Stimulated activated CD4-positive, alpha-beta T cell treated with anti-CD3 and anti-CD28 coated beads, TNF-alpha, amount 100 ng/mL, for 24 hours (primary cell): ENCODE measurements around the gene TRPM3.
"Not testable (repeated sequence)": the region's sequence is repeated elsewhere in the genome, so short reads cannot be mapped to it uniquely, and the experiment has no call there.

Experiments
- DNase-seq, 3 experiments: peaks; one replicate each; pipeline ENCODE4 v3.0.0-alpha.2; 2020; ENCODE audit warnings: low read depth in 3 of 3

TRPM3 gene

GRCh38 chr9:70760228-70760627 is 361.2 kb downstream of the TRPM3 start:
- no peak for DNase-seq

- no peak for DNase-seq
These were observed 368.1 kb downstream of the TRPM3 start for GRCh38 chr9:70753311-70753710.

DNA sequence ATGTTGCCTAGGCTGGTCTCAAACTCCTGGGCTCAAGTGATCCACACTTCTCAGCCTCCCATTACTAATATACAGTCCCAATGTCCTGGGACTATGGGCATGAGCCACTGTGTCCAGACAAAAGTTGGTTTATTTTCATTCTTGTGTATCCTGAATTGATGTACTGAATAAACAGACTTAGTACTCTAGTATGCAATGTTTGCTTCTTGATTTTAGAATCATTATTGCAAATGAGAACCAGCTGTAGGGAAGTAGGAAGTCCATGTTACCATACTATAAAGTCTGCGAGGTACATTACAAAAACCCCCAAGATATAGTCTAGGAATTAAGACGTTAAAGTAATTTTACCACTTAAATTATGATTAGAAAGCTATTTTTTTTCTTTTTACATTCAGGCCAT is 372.4 kb downstream of the TRPM3 start:
- no peak for DNase-seq

- no peak for DNase-seq
These were observed 374.1 kb downstream of the TRPM3 start for GRCh38 chr9:70747261-70747718.

DNA sequence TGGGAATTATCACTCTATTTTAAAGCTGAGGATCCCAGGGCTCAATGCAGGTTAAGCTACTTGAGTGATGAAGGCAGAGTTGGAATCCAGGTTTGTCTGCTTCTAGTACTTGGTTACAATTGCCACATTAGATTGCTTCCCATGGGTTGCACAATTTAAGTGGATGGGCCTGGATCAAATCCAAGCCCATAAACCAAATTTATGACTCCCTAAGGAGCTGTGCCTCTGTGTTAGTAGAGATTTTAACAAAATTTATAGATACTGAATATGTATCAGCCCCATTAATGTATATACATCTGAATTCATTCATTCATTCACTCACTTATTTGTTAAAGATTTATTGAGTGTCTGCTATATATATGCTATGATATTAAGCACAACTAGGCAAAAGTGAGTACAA is 374.7 kb downstream of the TRPM3 start:
- no peak for DNase-seq

DNA sequence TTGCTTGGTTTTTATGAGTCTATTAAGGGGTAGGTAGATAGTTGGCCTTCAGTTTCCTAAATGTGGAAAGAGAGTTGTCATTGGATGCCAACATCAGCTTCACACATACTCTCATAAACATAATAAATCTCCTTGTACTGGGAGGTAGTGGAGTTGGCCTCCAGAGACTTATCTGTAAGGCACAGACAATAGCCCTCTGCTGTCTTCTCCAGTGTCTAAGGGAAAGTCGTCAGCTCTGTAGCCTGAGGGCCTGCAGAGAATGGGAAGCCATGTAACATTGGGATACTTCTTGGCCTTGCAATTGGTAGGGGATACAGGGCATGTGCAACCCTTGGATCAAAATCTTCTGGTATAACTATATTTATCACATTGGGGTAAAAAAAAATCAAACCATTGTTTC is 375.1 kb downstream of the TRPM3 start:
- no peak for DNase-seq

DNA sequence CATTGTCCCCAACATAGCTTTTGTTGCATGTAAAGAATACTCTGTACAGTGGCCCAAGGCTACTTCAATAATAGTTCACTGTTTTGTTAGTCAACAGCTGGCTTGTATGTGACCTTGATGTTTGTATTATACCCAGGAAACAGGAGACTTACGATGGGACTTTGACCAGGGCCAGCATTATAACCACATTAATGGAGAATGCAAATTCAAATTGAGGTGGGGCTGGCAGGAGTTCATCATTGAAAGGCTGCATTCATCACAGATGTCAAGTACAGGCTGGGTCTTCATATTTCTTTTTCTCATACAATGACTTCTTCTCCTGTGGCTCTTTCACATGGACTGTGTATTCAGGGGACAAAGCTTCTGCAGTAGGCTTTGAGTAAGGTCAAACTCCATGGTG is 396.6 kb downstream of the TRPM3 start:
- DNase-seq: not testable (repeated sequence)

DNA sequence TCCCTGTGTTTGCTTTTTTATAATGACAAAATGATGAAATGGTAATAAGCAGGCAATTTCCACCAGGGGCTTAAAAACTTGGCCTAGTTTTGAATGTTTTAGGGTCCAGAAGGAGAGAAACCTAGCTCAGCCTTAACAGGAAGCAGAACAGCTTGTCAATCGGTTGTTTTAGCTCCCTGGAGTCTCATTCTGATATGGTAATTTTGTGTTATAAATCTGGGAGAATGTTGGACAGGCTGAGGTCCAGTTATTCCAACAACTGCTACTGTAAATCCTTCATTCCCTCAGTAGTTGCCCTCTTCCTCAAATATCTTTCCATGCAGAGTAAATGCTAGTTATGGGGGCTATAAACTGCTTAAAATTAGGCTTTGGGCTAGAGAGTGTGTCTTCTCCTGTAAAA is 397.4 kb downstream of the TRPM3 start:
- DNase-seq: not testable (repeated sequence)

- not testable (repeated sequence) for DNase-seq
These were observed 414.6 kb downstream of the TRPM3 start for GRCh38 chr9:70706797-70707196.

DNA sequence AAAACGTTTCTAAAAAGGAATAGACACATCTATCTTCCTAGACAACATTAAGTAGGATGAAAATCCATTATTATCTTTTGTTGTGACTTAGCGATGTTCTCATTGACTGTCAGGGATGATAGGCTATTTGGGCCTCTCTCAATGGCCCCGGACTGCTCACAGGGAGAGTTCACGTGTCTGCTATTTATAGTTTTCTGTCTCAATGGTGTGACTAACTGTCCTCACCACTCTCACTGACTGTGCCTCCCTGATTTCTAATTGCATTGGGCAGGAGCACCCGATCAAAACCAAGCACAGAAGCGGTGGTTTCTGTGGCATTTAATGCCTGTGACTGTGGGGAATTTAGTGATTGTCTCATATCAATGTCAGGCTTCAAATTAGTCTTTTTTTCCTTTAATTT is 420.3 kb downstream of the TRPM3 start:
- no peak for DNase-seq

- DNase-seq: no peak
These were observed 424.6 kb downstream of the TRPM3 start for GRCh38 chr9:70696694-70697335.

DNA sequence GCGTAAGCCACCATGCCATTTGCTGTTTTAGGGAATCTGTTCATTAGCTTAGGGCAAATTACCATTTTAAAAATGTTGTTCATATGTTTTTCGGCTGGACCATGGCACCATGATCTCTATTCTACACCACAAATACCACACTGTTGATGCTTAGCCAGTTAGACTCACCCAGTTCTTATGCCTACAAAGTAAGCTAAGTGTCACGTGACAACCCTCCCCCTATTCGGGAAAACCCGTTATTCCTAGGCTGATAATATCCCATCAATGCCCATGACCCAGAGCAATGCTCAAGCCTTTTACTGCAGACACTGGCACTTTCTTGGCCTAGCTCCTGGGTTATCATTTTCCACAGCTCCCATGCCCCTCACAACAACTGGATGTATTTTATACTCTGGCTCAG is 426.7 kb downstream of the TRPM3 start:
- no peak for DNase-seq

- no peak for DNase-seq
These were observed 428.2 kb downstream of the TRPM3 start for GRCh38 chr9:70693186-70693585.

DNA sequence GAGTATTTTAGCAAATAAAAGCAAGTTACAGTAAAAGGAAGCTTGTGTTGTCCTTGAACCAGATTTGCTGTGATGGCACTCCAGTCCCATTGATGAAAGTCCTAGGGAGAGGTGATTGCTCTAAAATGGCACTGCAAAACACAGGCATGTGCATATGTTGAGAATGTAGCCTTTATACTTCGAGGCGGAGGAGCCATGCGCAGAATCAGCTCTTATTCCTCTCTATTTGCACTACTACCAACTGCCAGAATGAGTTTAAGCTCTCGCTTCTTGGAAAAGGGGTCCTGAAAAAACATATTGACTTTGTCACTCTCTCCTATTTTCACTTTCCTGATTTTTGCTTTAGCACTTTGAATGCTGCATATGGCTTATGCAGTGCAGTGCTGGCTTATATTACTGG is 429.0 kb downstream of the TRPM3 start:
- no peak for DNase-seq

- no peak for DNase-seq
These were observed 432.7 kb downstream of the TRPM3 start for GRCh38 chr9:70688704-70689103.

DNA sequence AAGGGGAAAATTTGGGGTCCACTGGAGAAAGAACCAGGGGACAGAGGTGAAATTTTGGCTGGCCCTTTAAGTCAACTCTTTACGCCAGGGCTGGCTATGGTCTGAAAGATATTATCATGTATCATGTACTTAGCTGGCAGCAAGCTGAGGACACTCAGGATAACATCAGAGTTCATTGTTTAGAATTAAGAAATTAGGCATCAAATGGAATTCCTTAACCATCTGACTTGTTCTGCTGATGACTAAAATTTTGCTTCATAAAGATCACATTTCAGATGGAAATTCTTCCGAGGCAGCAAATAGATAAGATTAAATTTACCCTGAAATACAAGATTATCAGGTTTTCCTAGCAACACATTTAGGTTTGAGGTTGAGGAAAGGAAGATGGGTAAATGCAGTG is 437.6 kb downstream of the TRPM3 start:
- no peak for DNase-seq

DNA sequence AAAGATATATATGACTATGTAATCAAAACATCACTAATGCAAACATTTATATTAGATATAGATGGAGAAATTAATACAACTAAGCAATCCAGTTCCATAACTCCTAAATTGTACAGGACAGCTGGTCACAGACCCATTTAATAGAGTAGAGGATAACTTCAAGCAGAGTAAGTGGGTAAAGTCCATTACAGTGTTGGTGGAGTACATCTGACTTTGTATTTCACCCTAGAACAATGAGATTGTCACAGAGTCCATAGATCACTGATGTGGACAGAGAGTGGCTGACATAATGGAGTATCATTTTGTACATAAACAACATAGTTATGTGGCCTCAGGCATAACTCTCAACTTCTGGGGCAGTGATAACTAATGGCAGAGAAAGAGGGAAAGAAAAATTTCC is 439.1 kb downstream of the TRPM3 start:
- no peak for DNase-seq

GRCh38 chr9:70679845-70680244 is 441.6 kb downstream of the TRPM3 start:
- DNase-seq: no peak

DNA sequence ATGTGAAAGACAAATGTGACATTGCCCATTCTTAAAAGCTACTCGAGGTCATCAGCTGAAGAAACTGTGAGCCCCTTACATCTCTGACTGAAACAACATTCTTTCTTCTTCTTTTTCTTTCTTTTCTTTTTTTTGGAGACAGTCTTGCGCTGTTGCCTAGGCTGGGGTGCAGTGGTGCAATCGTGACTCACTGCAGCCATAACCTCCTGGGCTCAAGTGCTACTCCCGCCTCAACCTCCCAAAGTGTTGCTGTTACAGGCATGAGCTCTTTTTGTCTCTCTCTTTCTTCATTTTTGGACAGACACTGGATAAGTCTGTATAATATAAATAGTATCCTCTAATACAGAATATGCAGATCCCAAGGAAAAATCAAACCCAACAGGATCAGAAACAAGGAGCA is 443.3 kb downstream of the TRPM3 start:
- no peak for DNase-seq

DNA sequence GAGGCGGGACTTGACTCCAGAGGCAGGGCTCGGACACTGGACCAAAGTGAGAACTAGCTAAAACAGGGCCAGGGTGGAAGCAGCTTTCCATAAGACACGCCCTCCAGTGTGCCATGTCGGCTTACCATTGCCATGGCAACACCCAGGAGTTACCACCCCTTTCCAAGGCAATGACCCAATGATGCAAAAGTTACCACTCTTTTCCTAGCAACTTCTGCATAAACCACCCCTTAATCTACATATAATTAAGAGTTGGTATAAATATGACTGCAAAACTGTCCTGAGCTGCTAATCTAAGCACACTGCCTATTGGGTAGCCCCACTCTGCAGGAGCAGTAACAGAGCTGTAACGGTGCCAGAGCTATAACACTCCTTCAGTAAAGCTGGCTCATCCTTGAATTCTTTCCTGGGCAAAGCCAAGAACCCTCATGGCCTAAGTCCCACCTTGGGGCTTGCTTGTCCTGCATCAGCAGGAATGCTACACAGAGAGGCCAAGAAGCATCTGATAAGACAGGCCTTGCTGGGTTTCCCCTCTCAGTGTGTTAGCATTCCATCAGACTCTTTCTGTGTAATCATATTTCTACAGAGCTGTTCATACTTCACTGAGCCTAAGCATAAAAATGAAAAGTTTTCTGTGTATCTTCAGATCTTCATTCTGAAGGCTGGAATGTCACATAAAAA is 444.2 kb downstream of the TRPM3 start:
- DNase-seq: no peak

GRCh38 chr9:70675868-70676370 is 445.5 kb downstream of the TRPM3 start:
- DNase-seq: no peak

GRCh38 chr9:70673844-70674243 is 447.6 kb downstream of the TRPM3 start:
- DNase-seq: no peak

- no peak for DNase-seq
These were observed 449.2 kb downstream of the TRPM3 start for GRCh38 chr9:70672161-70672649.
